ENCODE measurements around the gene COPZ1.

Gene COPZ1

GRCh38 chr12:54358191-54358944 is 33.4 kb downstream of the COPZ1 start:
- DNase-seq (ENCODE audit: low read depth), result no peak

GRCh38 chr12:54358945-54359761 is 34.2 kb downstream of the COPZ1 start:
- DNase-seq (ENCODE audit: low read depth), result peak; percentile 89

GRCh38 chr12:54359762-54360351 is 34.9 kb downstream of the COPZ1 start:
- DNase-seq (ENCODE audit: low read depth), result no peak

GRCh38 chr12:54360717-54361456 is 36.0 kb downstream of the COPZ1 start:
- DNase-seq (ENCODE audit: low read depth), result no peak

GRCh38 chr12:54363047-54363446 is 38.1 kb downstream of the COPZ1 start:
- no peak for DNase-seq (ENCODE audit: low read depth)

GRCh38 chr12:54363618-54364017 is 38.7 kb downstream of the COPZ1 start:
- DNase-seq (ENCODE audit: low read depth), result no peak

- no peak for DNase-seq (ENCODE audit: low read depth)
These were observed 39.5 kb downstream of the COPZ1 start, which contains the start of gene GPR84 for GRCh38 chr12:54364413-54364812. Gene GPR84 (minus strand): TSS chr12:54364486. CDS start chr12:54363851, 635 bp downstream.

- DNase-seq (ENCODE audit: low read depth), result no peak
These were observed 43.2 kb downstream of the COPZ1 start for GRCh38 chr12:54368025-54368708.

GRCh38 chr12:54368709-54369596 is 44.0 kb downstream of the COPZ1 start:
- no peak for DNase-seq (ENCODE audit: low read depth)

GRCh38 chr12:54369597-54370131 is 44.7 kb downstream of the COPZ1 start:
- no peak for DNase-seq (ENCODE audit: low read depth)

GRCh38 chr12:54370171-54370730 is 45.3 kb downstream of the COPZ1 start:
- no peak for DNase-seq (ENCODE audit: low read depth)

GRCh38 chr12:54371328-54372112 is 46.6 kb downstream of the COPZ1 start:
- DNase-seq (ENCODE audit: low read depth), result no peak

GRCh38 chr12:54372113-54372806 is 47.3 kb downstream of the COPZ1 start:
- no peak for DNase-seq (ENCODE audit: low read depth)

GRCh38 chr12:54373649-54374561 is 49.0 kb downstream of the COPZ1 start:
- DNase-seq (ENCODE audit: low read depth), result no peak

- DNase-seq (ENCODE audit: low read depth), result no peak
These were observed 49.8 kb downstream of the COPZ1 start for GRCh38 chr12:54374562-54375258.

- no peak for DNase-seq (ENCODE audit: low read depth)
These were observed 50.3 kb downstream of the COPZ1 start for GRCh38 chr12:54375259-54375579.

GRCh38 chr12:54376596-54376995 is 51.7 kb downstream of the COPZ1 start:
- no peak for DNase-seq (ENCODE audit: low read depth)

All from GM04503 (cell line).